HCT116 (cell line): ENCODE results near the gene ERG. TPM values are rescaled to one million over a fixed set of nuclear protein-coding genes. Genes with fewer than 3 reads are reported as not detected.

Experiments
- ATAC-seq: fragments of 200-7000 bp; cut with Tn5 transposase; 2 replicates; pipeline ENCODE4 v1.9.1; 2020; ENCODE audit warnings: mild to moderate bottlenecking, moderate library complexity
- BruUV-seq: library from RNA; stranded (reverse); fragments of 400-500 nt; replicated peaks from 2 replicates; lab custom pipeline; 2021; lab: Mats Ljungman, UMichigan
- CTCF ChIA-PET: fragments of 300-600 bp; sonication (Branson Sonifier 250); formaldehyde crosslinking; loops from one replicate; lab custom pipeline; 2021; ENCODE audit warnings: antibody characterized with exemption; lab: Charles Lee
- POLR2A ChIA-PET: fragments of 300-600, 350-600 bp; sonication (Branson Sonifier 250); formaldehyde crosslinking; loops from one replicate; lab custom pipeline; 2021; ENCODE audit warnings: antibody characterized with exemption; lab: Charles Lee
- RAD21 ChIA-PET, 2 experiments: fragments of 300-600 bp; sonication (Branson Sonifier 250); formaldehyde crosslinking; loops; one replicate each; lab custom pipeline; 2023; ENCODE audit warnings: low total read pairs in 2 of 2; ENCODE audit not compliant: uncharacterized antibody in 2 of 2, unreplicated experiment in 2 of 2, low non-redundant PET in 1 of 2; lab: Charles Lee
- DNase-seq: peaks from one replicate; pipeline ENCODE4 v3.0.0-alpha.2; 2010; ENCODE audit warnings: low read depth, low spot score
- H2AFZ ChIP-seq: fragments of 200-600 bp; shearing (Covaris generic), sonication (generic); 2 replicates; pipeline ENCODE4 v1.6.1; 2017; ENCODE audit warnings: low read depth, mixed run types, mixed read lengths, antibody characterized with exemption, low read length; ENCODE audit not compliant: poor library complexity, severe bottlenecking
- H3K27ac ChIP-seq: 2 replicates; pipeline ENCODE4 v1.5.1; 2012; ENCODE audit warnings: low read depth, low read length
- H3K27me3 ChIP-seq: fragments of 200-600 bp; sonication (generic); 2 replicates; pipeline ENCODE4 v1.6.1; 2016; ENCODE audit warnings: mixed run types, low read length, mixed read lengths; ENCODE audit not compliant: insufficient read depth
- H3K36me3 ChIP-seq, 2 experiments: fragments of 200-500 bp in 1 of 2; fragments of 200-600 bp in 1 of 2; sonication (Bioruptor generic) in 1 of 2; sonication (generic) in 1 of 2; 2 replicates each; pipeline versions ENCODE4 v1.5.1 to v1.6.1; 2014 to 2016; ENCODE audit warnings: low read length in 2 of 2, inconsistent platforms in 1 of 2, mixed read lengths in 1 of 2, mixed run types in 1 of 2; ENCODE audit not compliant: insufficient read depth in 2 of 2, control insufficient read depth in 1 of 2
- H3K4me1 ChIP-seq, 2 experiments: fragments of 200-600 bp in 1 of 2; sonication (generic) in 1 of 2; 2 replicates each; pipeline versions ENCODE4 v1.5.1 to v1.6.1; 2012 to 2017; ENCODE audit warnings: low read length in 2 of 2, inconsistent platforms in 1 of 2, mild to moderate bottlenecking in 1 of 2, mixed read lengths in 1 of 2, mixed run types in 1 of 2, moderate library complexity in 1 of 2; ENCODE audit not compliant: insufficient read depth in 2 of 2, control insufficient read depth in 1 of 2
- H3K4me2 ChIP-seq: fragments of 200-600 bp; sonication (generic); 2 replicates; pipeline ENCODE4 v1.6.1; 2017; ENCODE audit warnings: mixed run types, low read length, mixed read lengths
- H3K4me3 ChIP-seq, 2 experiments: fragments of 200-600 bp in 1 of 2; sonication (generic) in 1 of 2; replicated peaks in 1 of 2; 2 replicates each; pipeline ENCODE4 v1.5.1; 2011 to 2016; ENCODE audit warnings: low read length in 2 of 2, control low read depth in 1 of 2, low read depth in 1 of 2, mild to moderate bottlenecking in 1 of 2, mixed read lengths in 1 of 2, mixed run types in 1 of 2
- H3K79me2 ChIP-seq: fragments of 200-600 bp; sonication (generic); 2 replicates; pipeline ENCODE4 v1.6.1; 2017; ENCODE audit warnings: mild to moderate bottlenecking, mixed run types, low read length, moderate library complexity, mixed read lengths; ENCODE audit not compliant: insufficient read depth
- H3K9ac ChIP-seq: fragments of 200-600 bp; sonication (generic); 2 replicates; pipeline ENCODE4 v1.6.1; 2016; ENCODE audit warnings: low read length, mixed read lengths
- H3K9me2 ChIP-seq: fragments of 200-600 bp; sonication (generic), shearing (Covaris generic); 2 replicates; pipeline ENCODE4 v1.6.1; 2017; ENCODE audit warnings: mixed run types, mild to moderate bottlenecking, moderate library complexity; ENCODE audit not compliant: insufficient read depth
- H3K9me3 ChIP-seq, 2 experiments: fragments of 200-500 bp in 1 of 2; fragments of 200-600 bp in 1 of 2; sonication (Bioruptor generic) in 1 of 2; sonication (generic) in 1 of 2; 2 replicates each; pipeline ENCODE4 v1.6.1; 2014 to 2017; ENCODE audit warnings: low read length in 2 of 2, mixed read lengths in 2 of 2, inconsistent platforms in 1 of 2, low read depth in 1 of 2, mild to moderate bottlenecking in 1 of 2, mixed run types in 1 of 2, moderate library complexity in 1 of 2; ENCODE audit not compliant: control insufficient read depth in 1 of 2, insufficient read depth in 1 of 2
- H4K20me1 ChIP-seq: fragments of 200-600 bp; sonication (generic), shearing (Covaris generic); 2 replicates; pipeline ENCODE4 v1.6.1; 2017; ENCODE audit warnings: mixed run types, mild to moderate bottlenecking, moderate library complexity; ENCODE audit not compliant: insufficient read depth
- CBX3 ChIP-seq: IDR thresholded peaks from 2 replicates; pipeline ENCODE4 v1.6.1; 2012; ENCODE audit warnings: low read depth
- CEBPB ChIP-seq: IDR thresholded peaks from 2 replicates; pipeline ENCODE4 v1.6.1; 2012; ENCODE audit warnings: low read depth
- EGR1 ChIP-seq: IDR thresholded peaks from 2 replicates; pipeline ENCODE4 v1.6.1; 2012; ENCODE audit warnings: low read depth
- ELF1 ChIP-seq: IDR thresholded peaks from 2 replicates; pipeline ENCODE4 v1.6.1; 2012; ENCODE audit warnings: low read depth, borderline replicate concordance
- EZH2 ChIP-seq: fragments of 200-600 bp; sonication (generic); IDR thresholded peaks from 2 replicates; pipeline ENCODE4 v1.6.1; 2017; ENCODE audit warnings: antibody characterized with exemption, mixed run types
- FOSL1 ChIP-seq: IDR thresholded peaks from 2 replicates; pipeline ENCODE4 v1.6.1; 2012; ENCODE audit warnings: low read depth
- JUND ChIP-seq: IDR thresholded peaks from 2 replicates; pipeline ENCODE4 v1.6.1; 2012
- POLR2AphosphoS5 ChIP-seq: IDR thresholded peaks from 2 replicates; pipeline ENCODE4 v1.6.1; 2011; ENCODE audit warnings: mild to moderate bottlenecking, low read depth, low read length, moderate library complexity
- RAD21 ChIP-seq: IDR thresholded peaks from 2 replicates; pipeline ENCODE4 v1.6.1; 2012; ENCODE audit warnings: low read depth, mild to moderate bottlenecking
- SIN3A ChIP-seq: IDR thresholded peaks from 2 replicates; pipeline ENCODE4 v1.6.1; 2012; ENCODE audit warnings: low read depth
- SRF ChIP-seq: IDR thresholded peaks from 2 replicates; pipeline ENCODE4 v1.6.1; 2012; ENCODE audit warnings: low read depth
- TCF7L2 ChIP-seq: IDR thresholded peaks from 2 replicates; pipeline ENCODE4 v1.7.0; 2011; ENCODE audit warnings: borderline replicate concordance, inconsistent platforms; ENCODE audit not compliant: insufficient read depth, insufficient read length; ENCODE audit errors: extremely low read depth
- YY1 ChIP-seq: IDR thresholded peaks from 2 replicates; pipeline ENCODE4 v1.6.1; 2011; ENCODE audit warnings: low read length, low read depth, moderate library complexity, mild to moderate bottlenecking; ENCODE audit not compliant: insufficient replicate concordance; ENCODE audit errors: extremely low read depth
- ZFX ChIP-seq: fragments of 450-650 bp; IDR thresholded peaks from 2 replicates; pipeline ENCODE4 v1.6.1; 2017
- ZNF274 ChIP-seq: fragments of 200-500 bp; sonication (Bioruptor generic); IDR thresholded peaks from 2 replicates; pipeline ENCODE4 v1.6.1; 2014; ENCODE audit warnings: mild to moderate bottlenecking, low read depth, low read length, inconsistent platforms
- intact Hi-C: fragments of 100-400 bp; cut with micrococcal nuclease; formaldehyde crosslinking; loops from 2 replicates; pipeline ENCODE4 v1.10.0; 2022
- total RNA-seq: library from RNA; stranded (reverse); gene quantifications from one replicate; pipeline ENCODE4 v1.2.1, GENCODE V29; 2021; ENCODE audit not compliant: unreplicated experiment
- TF ChIP-seq, protein P1 (sequence below): IDR thresholded peaks from 2 replicates; pipeline ENCODE4 v1.6.1; 2012; ENCODE audit warnings: low read depth
- TF ChIP-seq, protein P2 (sequence below): IDR thresholded peaks from 2 replicates; pipeline ENCODE4 v1.6.1; 2012
- TF ChIP-seq, protein P3 (sequence below), 3 experiments: fragments of 200-600 bp in 1 of 3; sonication (generic) in 1 of 3; IDR thresholded peaks in 2 of 3; conservative IDR thresholded peaks in 1 of 3; 2 replicates each; pipeline ENCODE4 v1.5.1; 2012 to 2017; ENCODE audit warnings: low read depth in 2 of 3, low read length in 2 of 3, antibody characterized with exemption in 1 of 3, borderline replicate concordance in 1 of 3, control low read depth in 1 of 3, mild to moderate bottlenecking in 1 of 3, mixed read lengths in 1 of 3, mixed run types in 1 of 3, moderate library complexity in 1 of 3; ENCODE audit not compliant: insufficient read depth in 1 of 3
- TF ChIP-seq, protein P4 (sequence below): IDR thresholded peaks from 2 replicates; pipeline ENCODE4 v1.6.1; 2012
- TF ChIP-seq, protein P5 (sequence below): IDR thresholded peaks from 2 replicates; pipeline ENCODE4 v1.6.1; 2011; ENCODE audit warnings: mild to moderate bottlenecking, low read length, moderate library complexity; ENCODE audit not compliant: insufficient replicate concordance; ENCODE audit errors: extremely low read depth

ERG gene
- total RNA-seq, 1 experiment from 2014 or later, result 0.17 TPM

DNA sequence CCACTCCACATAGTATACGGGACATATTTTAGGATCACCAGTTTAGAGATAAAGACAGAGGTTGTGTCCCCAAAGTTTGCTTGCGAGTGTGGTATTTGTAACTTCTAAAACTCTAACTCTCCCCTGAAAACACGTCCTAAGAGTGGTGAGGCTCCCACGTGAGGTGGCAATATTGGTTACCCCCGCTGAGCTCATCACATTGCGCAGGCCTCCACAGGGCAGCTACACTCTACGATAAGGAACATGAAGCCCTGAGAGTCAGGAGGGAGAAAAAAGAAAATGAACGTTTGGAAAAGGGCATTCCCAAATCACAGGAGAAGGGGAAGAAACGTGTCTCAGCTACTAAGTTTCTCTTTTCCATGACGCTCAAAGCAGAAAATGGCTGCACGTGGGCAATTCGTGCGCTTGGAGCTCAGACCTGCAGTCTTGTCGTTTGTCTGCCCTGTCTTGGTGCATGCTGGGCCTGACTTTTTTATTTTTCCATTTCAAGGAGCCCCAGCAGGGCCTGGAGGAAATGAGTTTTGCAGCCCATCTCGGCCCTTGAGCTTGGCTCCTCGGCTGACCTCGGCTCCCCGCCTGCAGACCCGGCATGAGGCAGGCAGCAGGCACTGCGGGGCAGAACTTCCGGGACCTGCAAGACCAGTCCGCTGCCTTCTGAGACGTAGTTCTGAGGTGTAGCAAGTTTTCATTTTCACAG lies 25.7 kb downstream of the ERG start:
- ATAC-seq (no peak), DNase-seq (no peak)
- TF ChIP-seq TCF7L2, result no peak
- TF ChIP-seq, protein P1, sequence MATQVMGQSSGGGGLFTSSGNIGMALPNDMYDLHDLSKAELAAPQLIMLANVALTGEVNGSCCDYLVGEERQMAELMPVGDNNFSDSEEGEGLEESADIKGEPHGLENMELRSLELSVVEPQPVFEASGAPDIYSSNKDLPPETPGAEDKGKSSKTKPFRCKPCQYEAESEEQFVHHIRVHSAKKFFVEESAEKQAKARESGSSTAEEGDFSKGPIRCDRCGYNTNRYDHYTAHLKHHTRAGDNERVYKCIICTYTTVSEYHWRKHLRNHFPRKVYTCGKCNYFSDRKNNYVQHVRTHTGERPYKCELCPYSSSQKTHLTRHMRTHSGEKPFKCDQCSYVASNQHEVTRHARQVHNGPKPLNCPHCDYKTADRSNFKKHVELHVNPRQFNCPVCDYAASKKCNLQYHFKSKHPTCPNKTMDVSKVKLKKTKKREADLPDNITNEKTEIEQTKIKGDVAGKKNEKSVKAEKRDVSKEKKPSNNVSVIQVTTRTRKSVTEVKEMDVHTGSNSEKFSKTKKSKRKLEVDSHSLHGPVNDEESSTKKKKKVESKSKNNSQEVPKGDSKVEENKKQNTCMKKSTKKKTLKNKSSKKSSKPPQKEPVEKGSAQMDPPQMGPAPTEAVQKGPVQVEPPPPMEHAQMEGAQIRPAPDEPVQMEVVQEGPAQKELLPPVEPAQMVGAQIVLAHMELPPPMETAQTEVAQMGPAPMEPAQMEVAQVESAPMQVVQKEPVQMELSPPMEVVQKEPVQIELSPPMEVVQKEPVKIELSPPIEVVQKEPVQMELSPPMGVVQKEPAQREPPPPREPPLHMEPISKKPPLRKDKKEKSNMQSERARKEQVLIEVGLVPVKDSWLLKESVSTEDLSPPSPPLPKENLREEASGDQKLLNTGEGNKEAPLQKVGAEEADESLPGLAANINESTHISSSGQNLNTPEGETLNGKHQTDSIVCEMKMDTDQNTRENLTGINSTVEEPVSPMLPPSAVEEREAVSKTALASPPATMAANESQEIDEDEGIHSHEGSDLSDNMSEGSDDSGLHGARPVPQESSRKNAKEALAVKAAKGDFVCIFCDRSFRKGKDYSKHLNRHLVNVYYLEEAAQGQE, result no peak
- TF ChIP-seq, protein P2, sequence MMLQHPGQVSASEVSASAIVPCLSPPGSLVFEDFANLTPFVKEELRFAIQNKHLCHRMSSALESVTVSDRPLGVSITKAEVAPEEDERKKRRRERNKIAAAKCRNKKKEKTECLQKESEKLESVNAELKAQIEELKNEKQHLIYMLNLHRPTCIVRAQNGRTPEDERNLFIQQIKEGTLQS, result no peak
- no peak for TF ChIP-seq ELF1
- TF ChIP-seq, protein P3, sequence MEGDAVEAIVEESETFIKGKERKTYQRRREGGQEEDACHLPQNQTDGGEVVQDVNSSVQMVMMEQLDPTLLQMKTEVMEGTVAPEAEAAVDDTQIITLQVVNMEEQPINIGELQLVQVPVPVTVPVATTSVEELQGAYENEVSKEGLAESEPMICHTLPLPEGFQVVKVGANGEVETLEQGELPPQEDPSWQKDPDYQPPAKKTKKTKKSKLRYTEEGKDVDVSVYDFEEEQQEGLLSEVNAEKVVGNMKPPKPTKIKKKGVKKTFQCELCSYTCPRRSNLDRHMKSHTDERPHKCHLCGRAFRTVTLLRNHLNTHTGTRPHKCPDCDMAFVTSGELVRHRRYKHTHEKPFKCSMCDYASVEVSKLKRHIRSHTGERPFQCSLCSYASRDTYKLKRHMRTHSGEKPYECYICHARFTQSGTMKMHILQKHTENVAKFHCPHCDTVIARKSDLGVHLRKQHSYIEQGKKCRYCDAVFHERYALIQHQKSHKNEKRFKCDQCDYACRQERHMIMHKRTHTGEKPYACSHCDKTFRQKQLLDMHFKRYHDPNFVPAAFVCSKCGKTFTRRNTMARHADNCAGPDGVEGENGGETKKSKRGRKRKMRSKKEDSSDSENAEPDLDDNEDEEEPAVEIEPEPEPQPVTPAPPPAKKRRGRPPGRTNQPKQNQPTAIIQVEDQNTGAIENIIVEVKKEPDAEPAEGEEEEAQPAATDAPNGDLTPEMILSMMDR (IDR thresholded peaks at IDR 0.05 in 2 of 3, conservative IDR thresholded peaks at IDR 0.05 in 1 of 3; ENCODE audit: borderline replicate concordance in 1 of 3, insufficient read depth in 1 of 3, low read depth in 2 of 3, low read length in 2 of 3), result no peak
- no peak for TF ChIP-seq SIN3A
- no peak for TF ChIP-seq JUND
- no peak for TF ChIP-seq YY1
- no peak for TF ChIP-seq FOSL1
- TF ChIP-seq EGR1, result no peak
- TF ChIP-seq POLR2AphosphoS5, result no peak
- TF ChIP-seq CBX3, result no peak
- TF ChIP-seq, protein P4, sequence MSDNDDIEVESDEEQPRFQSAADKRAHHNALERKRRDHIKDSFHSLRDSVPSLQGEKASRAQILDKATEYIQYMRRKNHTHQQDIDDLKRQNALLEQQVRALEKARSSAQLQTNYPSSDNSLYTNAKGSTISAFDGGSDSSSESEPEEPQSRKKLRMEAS, result no peak
- no peak for TF ChIP-seq RAD21
- no peak for TF ChIP-seq ZFX
- TF ChIP-seq CEBPB, result no peak
- no peak for TF ChIP-seq SRF
- TF ChIP-seq, protein P5, sequence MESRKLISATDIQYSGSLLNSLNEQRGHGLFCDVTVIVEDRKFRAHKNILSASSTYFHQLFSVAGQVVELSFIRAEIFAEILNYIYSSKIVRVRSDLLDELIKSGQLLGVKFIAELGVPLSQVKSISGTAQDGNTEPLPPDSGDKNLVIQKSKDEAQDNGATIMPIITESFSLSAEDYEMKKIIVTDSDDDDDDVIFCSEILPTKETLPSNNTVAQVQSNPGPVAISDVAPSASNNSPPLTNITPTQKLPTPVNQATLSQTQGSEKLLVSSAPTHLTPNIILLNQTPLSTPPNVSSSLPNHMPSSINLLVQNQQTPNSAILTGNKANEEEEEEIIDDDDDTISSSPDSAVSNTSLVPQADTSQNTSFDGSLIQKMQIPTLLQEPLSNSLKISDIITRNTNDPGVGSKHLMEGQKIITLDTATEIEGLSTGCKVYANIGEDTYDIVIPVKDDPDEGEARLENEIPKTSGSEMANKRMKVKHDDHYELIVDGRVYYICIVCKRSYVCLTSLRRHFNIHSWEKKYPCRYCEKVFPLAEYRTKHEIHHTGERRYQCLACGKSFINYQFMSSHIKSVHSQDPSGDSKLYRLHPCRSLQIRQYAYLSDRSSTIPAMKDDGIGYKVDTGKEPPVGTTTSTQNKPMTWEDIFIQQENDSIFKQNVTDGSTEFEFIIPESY, result no peak
- TF ChIP-seq ZNF274, result no peak
- TF ChIP-seq EZH2, result no peak
- no peak overlapping the region for H3K4me3 ChIP-seq
- POLR2A ChIA-PET, result no interaction called here
- no peak overlapping the region for H2AFZ ChIP-seq
- H3K9me2 ChIP-seq, result no peaks in the 10 kb centered on the region
- H3K4me2 ChIP-seq, result no peak overlapping the region
- H3K27ac ChIP-seq, result no peak overlapping the region
- H3K79me2 ChIP-seq, result no peaks in the 10 kb centered on the region
- peaks cover 22% of the 10 kb centered on the region for H3K27me3 ChIP-seq
- H3K36me3 ChIP-seq, result no peaks in the 10 kb centered on the region
- BruUV-seq, result no TSS peak
- H3K9me3 ChIP-seq, result no peaks in the 10 kb centered on the region
- RAD21 ChIA-PET, result no interaction called here
- H3K4me1 ChIP-seq, result no peaks in the 10 kb centered on the region
- intact Hi-C loops, result no loop called here
- CTCF ChIA-PET, result no interaction called here
- no peaks in the 10 kb centered on the region for H4K20me1 ChIP-seq
- no peak overlapping the region for H3K9ac ChIP-seq
